ENCODE measurements around the gene GJA5.

The GJA5 gene

GRCh38 chr1:147712605-147713004 lies 47.8 kb downstream of the GJA5 start:
- H3K9me3 ChIP-seq (ENCODE audit: insufficient read depth, low read length), result no peaks in the 10 kb centered on the region
- TF ChIP-seq EZH2phosphoT487 (conservative IDR thresholded peaks at IDR 0.05; ENCODE audit: low read length), result no peak
- TF ChIP-seq, protein P1, sequence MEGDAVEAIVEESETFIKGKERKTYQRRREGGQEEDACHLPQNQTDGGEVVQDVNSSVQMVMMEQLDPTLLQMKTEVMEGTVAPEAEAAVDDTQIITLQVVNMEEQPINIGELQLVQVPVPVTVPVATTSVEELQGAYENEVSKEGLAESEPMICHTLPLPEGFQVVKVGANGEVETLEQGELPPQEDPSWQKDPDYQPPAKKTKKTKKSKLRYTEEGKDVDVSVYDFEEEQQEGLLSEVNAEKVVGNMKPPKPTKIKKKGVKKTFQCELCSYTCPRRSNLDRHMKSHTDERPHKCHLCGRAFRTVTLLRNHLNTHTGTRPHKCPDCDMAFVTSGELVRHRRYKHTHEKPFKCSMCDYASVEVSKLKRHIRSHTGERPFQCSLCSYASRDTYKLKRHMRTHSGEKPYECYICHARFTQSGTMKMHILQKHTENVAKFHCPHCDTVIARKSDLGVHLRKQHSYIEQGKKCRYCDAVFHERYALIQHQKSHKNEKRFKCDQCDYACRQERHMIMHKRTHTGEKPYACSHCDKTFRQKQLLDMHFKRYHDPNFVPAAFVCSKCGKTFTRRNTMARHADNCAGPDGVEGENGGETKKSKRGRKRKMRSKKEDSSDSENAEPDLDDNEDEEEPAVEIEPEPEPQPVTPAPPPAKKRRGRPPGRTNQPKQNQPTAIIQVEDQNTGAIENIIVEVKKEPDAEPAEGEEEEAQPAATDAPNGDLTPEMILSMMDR (IDR thresholded peaks at IDR 0.05; ENCODE audit: insufficient read depth, low read length, poor library complexity, severe bottlenecking), result no peak
- no peaks in the 10 kb centered on the region for H3K36me3 ChIP-seq (ENCODE audit: low read length)
- H3F3A ChIP-seq (ENCODE audit: insufficient read depth), result no peaks in the 10 kb centered on the region
- no peaks in the 10 kb centered on the region for H3K9me2 ChIP-seq (replicated peaks; ENCODE audit: insufficient read depth, low read length)
- no peak overlapping the region for H3K27ac ChIP-seq (ENCODE audit: low read depth, low read length)
- H3K79me2 ChIP-seq (ENCODE audit: insufficient read depth, low read length), result no peaks in the 10 kb centered on the region
- no peak overlapping the region for H3K9ac ChIP-seq (ENCODE audit: low read length)
- no peak overlapping the region for H3K4me2 ChIP-seq (ENCODE audit: low read depth, low read length, poor library complexity, severe bottlenecking)
- no peaks in the 10 kb centered on the region for H3K27me3 ChIP-seq (ENCODE audit: low read length)
- H2AFZ ChIP-seq (ENCODE audit: low read depth, low read length, severe bottlenecking), result no peak overlapping the region
- H3K4me3 ChIP-seq (ENCODE audit: insufficient read depth, low read length, poor library complexity, severe bottlenecking), result no peak overlapping the region
- no peaks in the 10 kb centered on the region for H4K20me1 ChIP-seq (ENCODE audit: low read depth, low read length)
